ENCODE data around the gene TLL1.

Gene TLL1

DNA sequence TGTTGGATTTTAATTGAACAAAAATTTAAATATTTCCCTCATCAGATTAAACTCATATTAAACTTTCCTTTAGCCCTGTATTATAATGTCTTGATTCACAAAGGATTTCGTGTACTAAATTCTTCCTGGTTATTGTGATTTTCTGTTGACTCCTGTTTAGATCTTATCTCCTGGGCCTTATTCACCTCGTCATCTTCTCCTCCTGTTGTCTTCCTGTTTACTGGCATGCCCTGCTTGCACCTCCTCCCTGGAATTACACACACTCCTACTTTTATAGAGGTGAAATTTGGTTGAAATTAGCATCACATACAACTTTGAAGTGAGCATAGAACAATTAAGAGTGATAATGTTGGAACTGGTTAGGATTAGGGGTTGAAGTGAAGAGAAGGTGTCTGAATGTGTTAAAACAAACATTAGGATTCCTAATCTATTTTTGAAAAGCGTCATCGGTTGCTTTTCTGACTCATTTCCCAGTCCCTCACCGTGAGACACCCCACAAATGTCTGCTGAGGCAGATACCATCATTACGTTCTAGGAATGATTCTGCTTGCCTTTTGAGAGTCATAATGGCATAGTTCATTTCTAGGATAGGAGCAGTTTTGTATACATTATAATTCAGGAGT, 32.5 kb downstream of the TLL1 start:
- no peak for DNase-seq

DNA sequence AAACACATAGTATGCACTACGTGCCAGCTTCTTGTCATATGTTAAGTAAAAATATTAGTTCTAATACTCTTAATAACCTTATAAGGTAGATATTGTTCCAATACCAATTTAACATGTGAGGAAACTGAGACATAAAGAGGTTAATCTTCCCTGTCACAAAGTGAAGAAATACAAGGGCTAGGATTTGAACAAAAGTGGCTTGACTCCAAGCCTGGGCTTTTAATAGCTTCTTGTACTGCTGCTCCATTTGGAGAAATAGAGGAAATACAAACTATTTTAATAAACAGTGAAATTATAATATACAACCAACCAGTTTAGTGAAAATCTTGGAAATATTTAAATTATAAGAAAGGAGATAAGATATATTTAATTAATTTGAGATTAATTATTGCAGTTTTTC, 33.2 kb downstream of the TLL1 start:
- no peak for DNase-seq

DNA sequence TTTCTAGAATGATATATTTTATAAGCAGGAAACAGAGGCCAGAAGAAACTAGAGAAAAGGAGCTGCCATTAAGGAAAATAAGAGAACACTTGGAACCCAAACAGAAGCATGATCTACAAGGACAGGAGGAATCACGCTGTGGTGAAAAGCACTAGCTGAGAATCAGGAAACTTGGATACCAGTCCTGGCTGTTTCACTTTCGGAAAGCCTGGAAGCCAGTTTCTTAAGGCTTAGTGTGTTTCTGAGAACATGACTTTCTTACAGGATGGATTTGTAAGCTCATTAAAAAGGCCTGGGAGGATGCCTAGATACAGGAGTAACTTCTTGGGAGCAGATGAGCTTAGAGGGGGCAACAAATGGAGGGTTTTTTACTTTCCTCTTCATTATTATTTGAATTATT, 36.9 kb downstream of the TLL1 start:
- no peak for DNase-seq

DNA sequence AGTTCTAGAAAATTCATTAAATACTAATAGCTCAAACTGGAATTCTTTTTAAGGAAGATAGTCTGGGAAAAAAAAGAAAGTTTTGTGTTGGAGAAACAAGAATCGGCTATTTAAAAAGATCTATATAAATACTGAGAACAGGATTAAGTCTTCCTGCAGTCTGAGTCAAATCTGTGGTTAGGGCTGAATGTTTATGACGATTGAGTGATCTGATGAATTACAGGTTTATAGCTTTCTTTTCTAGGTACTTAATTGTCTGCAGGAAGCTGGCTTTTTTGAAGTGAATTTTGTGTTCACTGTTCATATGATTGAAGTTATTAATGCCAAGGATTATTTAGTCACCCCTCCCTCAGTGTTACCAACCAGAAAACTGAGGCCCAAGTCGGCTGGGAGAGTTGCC, 42.2 kb downstream of the TLL1 start:
- DNase-seq, result no peak

- no peak for DNase-seq
Measured at GRCh38 chr4:165921546-165921945, 48.5 kb downstream of the TLL1 start.

- DNase-seq, result no peak
Measured at GRCh38 chr4:165922747-165923146, 49.7 kb downstream of the TLL1 start.

DNA sequence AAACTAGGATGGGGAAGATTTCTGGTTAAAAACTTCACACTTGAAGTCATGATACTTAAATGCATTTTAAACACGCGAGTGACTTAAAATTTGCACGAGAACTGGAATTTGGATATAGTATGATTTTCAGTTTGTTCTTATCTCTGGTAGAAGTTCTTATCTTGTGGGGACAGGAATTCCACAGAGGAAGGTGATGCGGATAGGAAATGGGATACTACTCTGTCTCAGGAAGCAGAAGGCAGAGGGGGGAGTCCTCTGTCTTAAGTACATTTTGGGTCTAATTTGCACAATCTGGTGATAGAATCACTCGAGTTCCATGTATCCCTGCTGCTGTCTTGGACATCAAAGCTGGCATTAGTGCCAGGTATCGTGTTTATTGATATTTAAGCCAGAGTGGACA, 53.3 kb downstream of the TLL1 start:
- DNase-seq, result no peak

DNA sequence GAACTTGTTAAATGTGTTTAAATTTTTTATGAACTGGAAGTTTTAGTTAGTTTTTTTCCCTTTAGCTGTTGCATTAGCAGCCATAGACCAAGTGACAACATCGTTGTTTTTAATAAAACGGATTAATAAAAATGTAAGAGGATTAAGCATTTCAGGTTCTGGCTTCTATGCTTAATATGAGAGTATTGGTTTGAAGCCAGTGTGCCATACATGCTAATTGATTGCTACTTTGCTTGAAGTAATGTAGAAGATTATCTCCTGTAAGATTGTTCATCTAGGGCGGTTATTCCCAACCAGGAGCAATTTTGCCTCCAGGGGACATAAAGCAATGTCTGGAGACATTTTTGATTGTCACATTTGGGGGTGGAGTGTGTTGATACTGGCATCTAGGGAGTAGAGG, 54.3 kb downstream of the TLL1 start:
- DNase-seq, result no peak

DNA sequence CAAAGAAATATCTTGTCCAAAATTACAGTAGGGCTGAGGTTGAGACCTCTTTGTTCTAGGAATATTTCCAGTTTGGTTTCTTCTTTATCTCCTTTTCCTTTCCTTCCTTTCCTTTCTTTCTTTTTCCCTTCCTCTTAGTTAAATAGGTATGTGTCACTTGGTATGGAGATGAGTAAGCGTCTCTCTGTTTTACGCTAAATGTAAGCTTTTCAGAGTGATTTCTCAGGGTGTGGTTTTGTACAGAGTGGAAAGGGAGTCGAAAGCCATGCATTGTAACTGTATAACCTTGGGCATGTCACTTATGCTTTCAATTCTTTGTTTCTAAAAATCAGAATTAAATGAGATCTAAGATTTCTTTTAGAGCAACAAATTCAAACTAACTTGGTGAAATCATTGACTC, 54.8 kb downstream of the TLL1 start:
- no peak for DNase-seq

DNA sequence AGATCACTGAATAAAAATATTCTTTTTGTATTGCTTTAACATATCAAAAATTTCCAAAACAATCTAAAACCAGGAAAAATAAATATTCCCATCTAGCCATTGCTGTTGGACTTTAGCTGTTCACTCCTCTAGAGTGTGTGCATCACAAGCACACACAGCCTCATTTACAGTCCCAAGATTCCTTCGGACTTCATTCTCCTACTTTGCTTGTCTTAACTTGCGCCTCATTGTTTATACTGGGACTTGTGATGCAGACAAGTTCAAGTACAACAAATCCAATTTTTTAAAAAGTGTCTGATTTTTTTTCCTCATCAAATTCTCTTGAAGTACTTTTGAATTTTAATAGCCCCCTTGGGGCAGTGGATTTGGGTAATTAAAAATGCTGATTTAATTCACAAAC, 55.6 kb downstream of the TLL1 start:
- DNase-seq, result no peak

DNA sequence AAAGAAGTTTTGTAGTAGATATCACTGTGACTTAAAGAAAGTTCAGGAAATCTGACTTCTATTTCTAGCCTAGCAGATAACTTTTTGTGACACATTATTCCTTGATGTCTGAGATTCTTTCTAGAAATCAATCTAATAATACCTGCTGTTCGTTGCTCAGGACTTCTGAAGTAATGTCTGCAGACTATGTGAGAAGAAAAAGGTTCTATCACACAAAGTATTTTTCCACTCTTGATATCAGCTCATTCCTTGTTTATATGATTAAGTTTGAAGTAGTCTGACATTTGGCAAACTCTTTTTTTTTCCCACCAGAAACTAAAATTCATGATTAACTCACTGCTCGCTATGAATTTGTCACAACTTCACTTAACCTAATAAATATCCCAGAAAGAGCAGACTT, 56.6 kb downstream of the TLL1 start:
- no peak for DNase-seq

DNA sequence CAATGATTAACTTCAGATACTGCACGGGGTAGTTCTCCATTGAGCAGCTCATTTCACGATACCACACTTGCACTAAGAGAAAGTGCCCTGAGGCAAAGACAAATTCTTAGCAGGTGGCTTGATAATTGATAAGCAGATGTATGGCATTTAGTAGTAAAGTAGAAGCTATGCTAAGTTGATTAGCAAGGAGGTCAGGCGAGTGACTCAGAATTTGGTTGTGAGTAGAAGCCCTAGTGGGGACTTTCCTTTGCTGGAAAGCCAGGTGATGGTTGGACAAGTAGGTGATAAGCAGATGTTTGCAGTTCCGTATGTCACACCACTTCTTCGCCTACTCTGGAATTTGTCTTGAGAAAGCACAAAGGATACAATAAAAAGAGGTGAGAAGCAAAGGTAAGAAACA, 58.7 kb downstream of the TLL1 start:
- no peak for DNase-seq

- no peak for DNase-seq
Measured at GRCh38 chr4:165944900-165945299, 71.9 kb downstream of the TLL1 start.

- no peak for DNase-seq
Measured at GRCh38 chr4:165945991-165946390, 73.0 kb downstream of the TLL1 start.

DNA sequence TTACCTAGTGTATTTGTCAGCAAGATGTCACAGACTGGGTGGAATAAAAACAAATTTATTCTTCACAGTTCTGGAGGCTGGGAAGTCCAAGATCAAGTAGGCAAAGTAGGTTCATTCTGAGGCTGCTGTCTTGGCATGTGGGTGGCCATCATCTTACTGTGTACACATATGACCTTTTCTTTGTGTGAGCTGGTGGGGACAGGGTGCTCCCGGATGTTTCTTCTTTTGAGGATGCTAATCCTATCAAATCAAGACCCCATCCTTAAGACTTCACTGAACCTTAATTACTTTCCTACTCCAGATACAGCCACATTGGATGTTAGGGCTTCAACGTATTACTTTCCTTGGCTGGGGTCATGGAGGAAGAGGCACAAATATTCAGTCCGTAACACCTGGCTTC, 74.0 kb downstream of the TLL1 start:
- no peak for DNase-seq

DNA sequence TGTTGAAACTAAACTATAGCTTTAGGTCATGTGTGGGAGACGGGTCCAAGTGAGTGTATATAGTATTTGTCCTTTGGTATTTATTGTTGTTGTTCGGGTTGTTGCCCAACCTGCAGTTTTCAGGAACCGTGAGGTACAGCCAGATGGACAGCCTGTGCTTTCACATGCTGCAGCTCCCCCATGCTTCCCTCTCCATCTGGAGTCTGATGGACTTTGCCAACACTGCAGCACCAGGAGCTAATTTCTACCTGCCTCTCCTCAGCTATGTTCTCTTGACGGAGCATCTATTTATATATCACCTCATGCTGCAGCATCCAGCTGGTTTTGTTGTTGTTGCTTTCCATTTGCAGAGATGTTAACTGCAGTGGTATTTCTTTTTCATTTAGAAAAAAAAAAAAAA, 80.1 kb downstream of the TLL1 start:
- no peak for DNase-seq

- DNase-seq, result no peak
Measured at GRCh38 chr4:165963621-165964020, 90.6 kb downstream of the TLL1 start.

DNA sequence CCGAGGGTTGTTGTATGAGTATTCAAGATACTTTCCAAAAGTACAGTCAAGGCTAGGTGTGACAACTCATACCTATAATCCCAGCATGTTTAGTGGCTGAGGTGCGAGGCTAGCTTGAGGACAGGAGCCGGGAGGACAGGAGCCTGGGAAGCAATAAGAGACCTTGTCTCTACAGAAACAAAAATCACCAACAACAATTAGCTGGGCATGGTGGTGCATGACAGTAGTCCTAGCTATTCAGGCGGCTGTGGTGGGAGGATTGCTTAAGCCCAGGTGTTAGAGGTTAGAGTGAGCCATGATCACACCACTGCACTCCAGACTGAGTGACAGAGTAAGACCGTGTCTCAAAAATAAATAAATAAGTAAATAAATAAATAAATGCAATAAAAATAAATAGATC, 91.6 kb downstream of the TLL1 start:
- DNase-seq, result no peak

GRCh38 chr4:165965503-165965902, 92.5 kb downstream of the TLL1 start:
- DNase-seq, result no peak

GRCh38 chr4:165966833-165967232, 93.8 kb downstream of the TLL1 start:
- no peak for DNase-seq

- no peak for DNase-seq
Measured at GRCh38 chr4:165967486-165967885, 94.4 kb downstream of the TLL1 start.

DNA sequence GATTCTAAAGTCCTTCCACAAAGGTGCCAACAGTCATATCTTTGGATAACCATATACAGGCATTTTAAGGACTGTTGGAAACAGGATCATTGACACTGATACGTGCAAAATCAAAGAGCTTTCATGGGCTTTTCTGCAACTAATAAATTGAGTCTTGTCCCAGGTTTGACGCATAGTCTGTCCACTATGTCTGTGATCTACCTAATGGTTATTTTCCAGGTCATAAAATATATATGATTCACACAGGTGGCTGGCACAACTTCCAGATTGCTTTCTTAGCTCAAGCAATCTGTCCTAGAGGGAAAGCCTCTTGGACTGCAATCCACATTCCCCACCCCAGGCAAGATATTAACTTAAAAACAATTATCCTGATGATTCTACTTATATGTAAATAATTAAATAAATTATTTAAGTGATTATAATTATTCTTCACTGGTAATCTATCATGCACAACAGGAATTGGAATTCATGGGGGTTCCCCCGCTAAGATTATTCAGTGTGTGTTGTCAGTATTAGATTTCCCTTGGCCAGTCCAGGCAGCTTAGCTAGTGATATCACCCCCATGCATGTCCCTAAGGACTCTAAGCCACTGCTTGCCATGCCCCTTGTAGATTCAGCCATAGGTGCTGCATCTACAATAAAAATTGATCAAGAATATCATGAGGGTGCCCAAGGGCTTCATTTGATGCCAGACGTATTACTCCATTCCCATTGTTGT, 97.8 kb downstream of the TLL1 start:
- DNase-seq, result no peak

DNA sequence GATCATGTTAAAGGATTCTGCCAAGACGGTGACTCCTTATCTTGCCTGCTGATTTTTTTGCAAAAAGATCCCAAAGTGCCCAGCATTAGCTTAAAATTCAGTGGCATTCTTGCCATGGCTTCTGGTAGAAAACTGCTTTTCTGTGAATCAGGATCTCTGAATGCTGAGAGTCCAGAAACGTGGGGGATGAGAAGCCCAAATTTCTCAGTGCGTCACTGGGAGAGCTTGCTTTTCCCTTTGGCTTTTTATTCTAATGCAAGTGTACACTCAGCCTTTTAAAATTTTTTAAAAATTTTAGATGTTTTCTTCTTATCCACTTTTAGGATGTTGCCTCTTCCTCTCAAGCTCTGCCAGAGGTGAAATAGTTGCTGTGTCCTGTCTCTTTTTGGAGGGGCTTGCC, 98.4 kb downstream of the TLL1 start:
- no peak for DNase-seq

- DNase-seq, result no peak
Measured at GRCh38 chr4:165971933-165972332, 98.9 kb downstream of the TLL1 start.

DNA sequence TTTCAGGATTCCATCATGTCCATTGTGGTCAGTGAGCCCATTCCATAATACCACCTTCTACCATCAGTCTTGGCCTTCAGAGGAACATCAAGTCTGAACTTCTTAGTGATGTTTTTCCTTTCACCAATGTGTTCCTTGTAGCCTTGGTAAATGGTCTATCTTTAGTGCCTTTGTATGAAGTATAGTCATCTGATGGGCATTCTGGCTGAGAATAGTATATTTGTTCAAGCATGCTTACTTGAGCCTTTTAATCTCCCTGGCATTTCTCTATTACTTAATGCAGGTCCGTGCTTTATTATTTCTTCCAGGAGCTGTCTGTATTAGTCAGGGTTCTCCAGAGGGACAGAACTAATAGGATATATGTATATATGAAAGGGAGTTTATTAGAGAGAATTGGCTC, 99.7 kb downstream of the TLL1 start:
- no peak for DNase-seq
